ENCODE measurements around the gene BOLA1.
"Not testable (repeated sequence)": the region's sequence is repeated elsewhere in the genome, so short reads cannot be mapped to it uniquely, and the experiment has no call there.

Gene BOLA1

GRCh38 chr1:149887196-149887455 is 12.2 kb upstream of the BOLA1 start:
- not testable (repeated sequence) for DNase-seq (ENCODE audit: low spot score)

GRCh38 chr1:149887456-149888246 is 11.7 kb upstream of the BOLA1 start:
- peak; percentile 100 for DNase-seq (ENCODE audit: low spot score)

GRCh38 chr1:149888247-149888998 is 10.9 kb upstream of the BOLA1 start:
- DNase-seq (ENCODE audit: low spot score), result peak; percentile 87

DNA sequence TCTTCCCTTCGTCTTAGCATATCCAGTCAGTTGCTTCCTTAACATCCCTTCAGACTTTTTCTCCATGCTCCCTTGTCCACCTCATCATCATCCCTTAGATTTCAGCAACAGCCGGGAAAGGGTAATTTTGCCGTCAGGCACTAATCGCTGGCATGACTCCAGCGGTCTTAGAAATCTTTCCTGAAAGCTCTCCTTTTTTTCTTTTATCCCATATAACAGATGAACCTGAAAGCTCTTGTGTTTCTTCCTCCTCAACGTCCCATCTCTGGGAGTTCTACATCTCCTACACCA is 10.4 kb upstream of the BOLA1 start:
- no peak for DNase-seq (ENCODE audit: low spot score)

- DNase-seq (ENCODE audit: low spot score), result no peak
Observed at GRCh38 chr1:149896575-149896974, 2.8 kb upstream of the BOLA1 start.

DNA sequence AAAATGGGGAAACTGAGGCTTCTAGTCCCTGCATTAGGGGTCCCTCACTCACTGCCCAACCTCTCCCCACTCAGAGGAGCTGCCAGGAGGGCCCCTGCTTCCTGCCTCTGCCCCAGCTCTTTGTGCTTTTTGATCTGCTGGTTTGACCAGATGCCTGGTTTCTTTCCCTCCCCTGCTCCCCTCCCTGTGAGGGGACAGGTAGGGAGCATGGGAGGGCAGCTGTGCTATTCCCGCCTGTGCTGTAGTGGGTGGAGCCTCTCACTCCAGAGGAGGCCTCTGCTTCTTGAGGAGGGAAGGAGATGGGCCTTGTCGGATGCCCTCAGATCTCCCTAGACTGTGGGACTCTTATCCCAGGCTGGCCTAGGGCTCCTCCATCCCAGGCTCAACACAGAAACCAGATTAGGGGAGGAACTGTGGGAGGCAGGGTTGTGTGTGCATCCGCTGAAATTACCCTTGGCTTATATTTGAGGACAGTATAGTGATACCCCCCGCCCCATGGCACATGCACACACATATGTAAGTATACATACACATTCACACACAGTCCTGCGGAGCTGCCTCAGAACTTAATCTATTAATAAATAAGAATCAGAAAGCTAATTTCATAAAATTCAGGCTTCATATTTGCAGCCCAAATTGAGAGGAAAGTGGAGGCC is 4.6 kb downstream of the BOLA1 start:
- DNase-seq (ENCODE audit: low spot score), result no peak

- DNase-seq (ENCODE audit: low spot score), result no peak
Observed at GRCh38 chr1:149906570-149907075, 7.3 kb downstream of the BOLA1 start.

DNA sequence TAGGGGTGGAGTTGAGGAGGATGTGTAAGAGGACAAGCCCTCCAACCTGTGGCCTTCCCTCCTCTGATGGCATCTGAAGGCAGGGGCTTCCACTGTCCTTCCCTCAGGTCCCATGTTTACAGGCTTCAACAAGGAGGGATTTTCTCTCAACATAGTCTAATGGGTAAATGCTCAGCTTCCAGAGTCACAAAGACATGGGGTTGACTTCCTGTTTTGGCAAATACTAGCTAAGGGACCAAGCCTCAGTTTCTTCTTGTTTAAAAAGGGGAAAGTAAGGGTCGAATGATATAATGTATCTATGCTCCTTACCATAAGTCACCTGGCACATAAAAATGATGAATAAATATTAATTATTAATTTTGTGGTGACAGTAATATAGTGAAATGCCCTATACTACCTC is 15.2 kb downstream of the BOLA1 start:
- DNase-seq (ENCODE audit: low spot score), result no peak

DNA sequence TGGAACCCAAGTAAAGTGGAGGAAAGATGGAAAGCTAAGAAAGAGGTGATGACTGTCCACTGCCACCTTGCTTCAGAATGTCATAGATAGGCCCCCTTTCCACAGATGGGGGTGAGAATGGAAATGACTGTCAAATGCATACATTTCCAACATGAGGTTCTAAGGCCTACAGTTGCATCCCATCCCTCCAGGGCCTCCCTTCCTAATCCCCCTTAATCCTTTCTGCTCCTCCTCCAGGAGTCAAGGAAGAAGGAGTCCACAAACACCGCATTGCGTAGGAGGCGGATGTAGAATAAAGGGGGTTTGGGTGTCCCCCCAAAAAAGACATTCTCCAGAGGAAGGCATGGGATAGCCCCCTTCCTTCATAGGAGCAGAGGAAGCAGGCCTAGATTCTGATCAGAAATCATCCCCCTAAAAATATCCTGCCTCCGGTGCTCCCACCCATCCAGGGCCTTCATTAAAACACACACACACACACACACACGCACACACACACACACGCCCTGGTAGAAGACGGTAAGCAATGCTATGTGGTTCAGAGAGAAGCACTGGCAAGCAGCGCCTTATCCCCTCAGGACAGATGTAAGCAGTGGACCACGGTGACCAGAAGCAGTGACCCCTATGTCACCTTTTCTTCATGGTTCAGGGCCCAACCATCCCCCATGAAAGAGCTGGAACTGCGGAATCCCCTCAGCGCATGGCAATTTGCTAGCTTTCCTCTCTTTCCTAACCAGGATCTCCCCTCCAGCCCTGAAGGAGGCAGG is 16.2 kb downstream of the BOLA1 start:
- DNase-seq (ENCODE audit: low spot score), result no peak

DNA sequence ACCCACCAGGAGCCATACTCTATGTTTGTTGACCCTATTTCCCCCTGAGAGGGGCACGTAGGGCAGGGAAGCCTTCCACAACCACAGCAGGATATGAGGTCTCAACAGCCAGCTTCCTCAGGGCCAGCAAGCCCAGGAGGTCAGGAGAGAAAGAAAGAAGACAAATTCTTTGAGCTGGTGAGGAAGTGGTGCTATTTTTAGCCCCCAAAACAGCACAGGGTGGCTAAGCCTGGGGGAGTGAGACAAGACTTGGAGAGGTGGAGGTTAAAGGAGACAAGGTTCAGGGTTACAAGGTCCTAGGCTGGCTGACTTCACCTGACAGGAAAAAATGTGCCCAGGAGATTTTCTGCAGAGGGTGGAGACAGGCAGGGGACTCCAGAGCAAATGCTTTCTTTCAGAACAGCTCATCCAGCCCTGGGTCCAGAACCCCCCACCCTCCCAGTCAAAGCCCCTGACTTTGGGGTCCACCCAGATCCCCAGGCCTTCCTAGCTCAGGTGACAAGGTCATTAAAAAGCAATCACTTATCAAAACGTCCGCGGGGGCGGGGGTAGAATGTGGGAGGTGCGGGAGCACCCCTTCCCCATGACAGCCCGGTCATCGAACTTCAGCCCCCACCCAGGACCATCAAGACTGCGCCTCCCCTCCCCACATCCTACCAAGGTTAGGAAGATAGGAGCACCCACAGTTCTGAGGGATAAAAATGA is 17.0 kb downstream of the BOLA1 start:
- no peak for DNase-seq (ENCODE audit: low spot score)

- no peak for DNase-seq (ENCODE audit: low spot score)
Observed at GRCh38 chr1:149916898-149917252, 17.5 kb downstream of the BOLA1 start.

GRCh38 chr1:149917571-149918144 is 18.3 kb downstream of the BOLA1 start, which contains the start of gene SV2A:
Gene SV2A, minus strand, starts transcription at chr1:149917844. Its CDS starts 4,004 bp downstream, at chr1:149913840.
- peak; percentile 73 for DNase-seq (ENCODE audit: low spot score)

DNA sequence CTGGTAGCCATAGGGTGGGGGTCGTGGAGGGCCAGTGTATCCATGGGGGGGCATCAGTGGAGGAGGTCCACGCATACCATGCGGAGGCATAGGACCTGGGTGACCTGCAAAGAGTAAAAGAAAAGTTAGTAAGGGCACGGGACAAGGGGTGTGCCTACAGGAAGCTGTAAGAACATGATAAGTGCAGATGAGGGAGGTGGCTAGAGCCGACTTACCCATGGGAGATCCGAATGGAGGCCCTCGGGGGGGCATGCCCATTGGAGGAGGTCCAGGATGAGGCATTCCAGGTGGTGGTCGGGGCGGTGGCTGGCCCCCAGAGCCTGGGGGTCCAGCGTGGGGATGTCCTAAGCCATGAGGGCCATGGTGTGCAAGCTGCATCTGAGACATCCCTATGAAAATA is 24.3 kb downstream of the BOLA1 start:
- DNase-seq (ENCODE audit: low spot score), result no peak

GRCh38 chr1:149925345-149925744 is 26.0 kb downstream of the BOLA1 start:
- DNase-seq (ENCODE audit: low spot score), result no peak

- no peak for DNase-seq (ENCODE audit: low spot score)
Observed at GRCh38 chr1:149925751-149926150, 26.4 kb downstream of the BOLA1 start.

GRCh38 chr1:149926296-149926695 is 26.9 kb downstream of the BOLA1 start:
- no peak for DNase-seq (ENCODE audit: low spot score)

DNA sequence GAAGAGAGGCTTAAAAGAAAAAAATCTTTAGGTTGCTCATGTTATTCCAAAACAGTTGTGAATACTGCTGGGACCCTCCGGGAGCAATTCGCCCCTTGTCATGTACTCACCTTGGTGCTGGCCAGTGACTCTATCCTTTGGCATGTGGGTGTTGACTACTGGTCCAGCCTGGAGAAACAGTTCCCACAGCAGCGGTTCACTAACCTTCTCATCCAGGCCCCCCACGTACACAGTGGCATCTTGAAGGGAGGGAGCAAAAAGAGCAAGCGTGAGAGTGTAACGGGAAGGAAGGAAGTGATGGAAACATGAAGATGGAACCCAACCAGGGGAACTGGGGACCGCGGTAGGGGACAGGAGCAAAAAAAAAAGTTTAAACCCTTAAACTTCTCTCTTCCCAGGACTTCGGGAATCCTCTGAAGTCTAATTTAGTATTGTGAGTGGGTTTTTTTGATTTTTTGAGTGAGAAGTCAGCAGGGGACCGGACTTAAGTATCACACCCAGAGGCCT is 27.7 kb downstream of the BOLA1 start:
- no peak for DNase-seq (ENCODE audit: low spot score)

GRCh38 chr1:149927563-149928400 is 28.4 kb downstream of the BOLA1 start, which contains the start of gene SF3B4:
Gene SF3B4, minus strand, starts transcription at chr1:149927803. Its CDS starts 44 bp downstream, at chr1:149927759.
- peak; percentile 94 for DNase-seq (ENCODE audit: low spot score)

- no peak for DNase-seq (ENCODE audit: low spot score)
Observed at GRCh38 chr1:149928401-149928724, 29.0 kb downstream of the BOLA1 start.

DNA sequence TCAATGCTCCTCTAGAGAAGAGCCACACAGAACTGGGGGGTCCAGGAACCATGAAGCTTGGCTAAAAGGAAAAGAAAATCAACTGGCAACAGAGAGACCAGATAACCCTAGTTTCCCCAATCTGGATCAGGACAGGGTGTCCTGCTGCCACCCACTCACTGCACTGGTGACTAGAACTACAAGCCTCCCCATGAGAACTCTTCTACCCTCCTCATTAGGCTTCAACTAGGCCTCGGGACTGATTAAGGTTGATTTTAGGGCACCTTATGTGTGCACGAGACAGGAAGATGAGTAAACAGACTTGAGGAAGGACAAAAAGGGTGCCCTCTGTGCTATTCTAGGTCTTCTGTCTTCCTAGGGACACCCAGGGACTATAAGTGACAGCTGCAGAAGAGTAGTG is 30.5 kb downstream of the BOLA1 start:
- no peak for DNase-seq (ENCODE audit: low spot score)

Measured in globus pallidus (tissue), 1 donor.